ENCODE measurements around the gene RNU1-4.
"Not testable (repeated sequence)": the region's sequence is repeated elsewhere in the genome, so short reads cannot be mapped to it uniquely, and the experiment has no call there.

RNU1-4 gene

GRCh38 chr1:16709659-16710087 lies 30.6 kb upstream of the RNU1-4 start:
- peak; percentile 56 for DNase-seq

- DNase-seq: peak; percentile 21
These were observed 29.7 kb upstream of the RNU1-4 start for GRCh38 chr1:16710618-16711017.

GRCh38 chr1:16712131-16712530 lies 28.2 kb upstream of the RNU1-4 start:
- DNase-seq: peak; percentile 23

GRCh38 chr1:16712582-16712981 lies 27.7 kb upstream of the RNU1-4 start:
- peak; percentile 15 for DNase-seq

- DNase-seq: not testable (repeated sequence)
These were observed 27.3 kb upstream of the RNU1-4 start for GRCh38 chr1:16712984-16713383.

- not testable (repeated sequence) for DNase-seq
These were observed 26.8 kb upstream of the RNU1-4 start for GRCh38 chr1:16713480-16713879.

- peak; percentile 30 for DNase-seq
These were observed 23.5 kb upstream of the RNU1-4 start for GRCh38 chr1:16716691-16717335.

- peak; percentile 33 for DNase-seq
These were observed 22.8 kb upstream of the RNU1-4 start for GRCh38 chr1:16717336-16718098.

GRCh38 chr1:16718099-16718907 lies 22.0 kb upstream of the RNU1-4 start:
- DNase-seq: peak; percentile 36

- peak; percentile 31 for DNase-seq
These were observed 21.3 kb upstream of the RNU1-4 start for GRCh38 chr1:16718908-16719533.

GRCh38 chr1:16719571-16720350 lies 20.6 kb upstream of the RNU1-4 start:
- DNase-seq: peak; percentile 34

- peak; percentile 30 for DNase-seq
These were observed 19.7 kb upstream of the RNU1-4 start for GRCh38 chr1:16720351-16721223.

- peak; percentile 17 for DNase-seq
These were observed 18.3 kb upstream of the RNU1-4 start for GRCh38 chr1:16721871-16722641.

- peak; percentile 37 for DNase-seq
These were observed 15.4 kb upstream of the RNU1-4 start for GRCh38 chr1:16724718-16725438.

- DNase-seq: not testable (repeated sequence)
These were observed 14.7 kb upstream of the RNU1-4 start for GRCh38 chr1:16725439-16726245.

- peak; percentile 53 for DNase-seq
These were observed 12.9 kb upstream of the RNU1-4 start for GRCh38 chr1:16727190-16728111.

GRCh38 chr1:16728243-16728949 lies 11.9 kb upstream of the RNU1-4 start:
- peak; percentile 30 for DNase-seq

All from activated CD4-positive, CD25-positive, alpha-beta regulatory T cell treated with anti-CD3 and anti-CD28 coated beads, Interleukin-2, amount 50 U/mL, for 72 hours (primary cell).